ENCODE measurements around the gene LRIG1. TPM values are rescaled to one million over a fixed set of nuclear protein-coding genes. Genes with fewer than 3 reads are reported as not detected.
"Not testable (repeated sequence)": the region's sequence is repeated elsewhere in the genome, so short reads cannot be mapped to it uniquely, and the experiment has no call there.

Gene LRIG1
- total RNA-seq, 3 donors from 2014 or later, result 72.1 to 180 (median 75.3) TPM

- no peak for TF ChIP-seq CTCF (IDR thresholded peaks at IDR 0.05)
- peaks cover 12% of the 10 kb centered on the region for H3K4me1 ChIP-seq (ENCODE audit: low read depth)
- H3K4me3 ChIP-seq, result no peak overlapping the region
- intact Hi-C loops (cut with DNase I, micrococcal nuclease), result loop anchor here in 1 of 2 donors (10.0 kb wide), 1 partner anchor 50 kb away; no protein-coding TSS in a partner anchor
- peaks cover 12% of the 10 kb centered on the region for H3K9me3 ChIP-seq
- DNase-seq (no peak), ATAC-seq (peak; percentile 20)
- no peaks in the 10 kb centered on the region for H3K36me3 ChIP-seq (ENCODE audit: low read depth)
Measured at GRCh38 chr3:66425032-66425431, 75.8 kb downstream of the LRIG1 start.

- intact Hi-C loops (cut with DNase I, micrococcal nuclease), result loop anchor here in 1 of 2 donors (10.0 kb wide), 1 partner anchor 51 kb away; no protein-coding TSS in a partner anchor
- DNase-seq (no peak), ATAC-seq (peak; percentile 11)
- peaks cover 12% of the 10 kb centered on the region for H3K9me3 ChIP-seq
- TF ChIP-seq CTCF (IDR thresholded peaks at IDR 0.05), result no peak
- no peaks in the 10 kb centered on the region for H3K36me3 ChIP-seq (ENCODE audit: low read depth)
- H3K4me3 ChIP-seq, result no peak overlapping the region
- peaks cover 8% of the 10 kb centered on the region for H3K4me1 ChIP-seq (ENCODE audit: low read depth)
Measured at GRCh38 chr3:66423791-66424190, 77.0 kb downstream of the LRIG1 start.

GRCh38 chr3:66421893-66422292 is 78.9 kb downstream of the LRIG1 start:
- intact Hi-C loops (cut with DNase I, micrococcal nuclease), result loop anchor here in 1 of 2 donors (10.0 kb wide), 1 partner anchor 53 kb away; no protein-coding TSS in a partner anchor

GRCh38 chr3:66421144-66421543 is 79.7 kb downstream of the LRIG1 start:
- H3K9me3 ChIP-seq, result peaks cover 12% of the 10 kb centered on the region
- not testable (repeated sequence) for DNase-seq; H3K4me1 ChIP-seq (ENCODE audit: low read depth); ATAC-seq; H3K4me3 ChIP-seq; H3K36me3 ChIP-seq (ENCODE audit: low read depth)
- intact Hi-C loops (cut with DNase I, micrococcal nuclease), result loop anchor here in 1 of 2 donors (10.0 kb wide), 1 partner anchor 54 kb away; no protein-coding TSS in a partner anchor

More at GRCh38 chr3:66421893-66422292, 78.9 kb downstream of the LRIG1 start:
- not testable (repeated sequence) for ATAC-seq; DNase-seq; H3K4me1 ChIP-seq (ENCODE audit: low read depth); H3K36me3 ChIP-seq (ENCODE audit: low read depth); H3K4me3 ChIP-seq
- peaks cover 12% of the 10 kb centered on the region for H3K9me3 ChIP-seq

- no peak for ATAC-seq
Measured at GRCh38 chr3:66419036-66419435, 81.8 kb downstream of the LRIG1 start.

GRCh38 chr3:66418475-66418931 is 82.3 kb downstream of the LRIG1 start:
- no peak for TF ChIP-seq CTCF (IDR thresholded peaks at IDR 0.05)

More at GRCh38 chr3:66419036-66419435, 81.8 kb downstream of the LRIG1 start:
- Histone ChIP-seq H3K36me3 (ENCODE audit: low read depth) (no peaks in the 10 kb centered on the region), H3K9me3 (peaks cover 12% of the 10 kb centered on the region), H3K4me1 (ENCODE audit: low read depth) (peaks cover 3% of the 10 kb centered on the region), H3K4me3 (no peak overlapping the region)
- no peak for TF ChIP-seq CTCF (IDR thresholded peaks at IDR 0.05)
- DNase-seq, result no peak
- intact Hi-C loops (cut with DNase I, micrococcal nuclease), result loop anchor here in 1 of 2 donors (10.0 kb wide), 1 partner anchor 406 kb away; no protein-coding TSS in a partner anchor

More at GRCh38 chr3:66418475-66418931, 82.3 kb downstream of the LRIG1 start:
- peaks cover 3% of the 10 kb centered on the region for H3K4me1 ChIP-seq (ENCODE audit: low read depth)
- DNase-seq (peak in 1 of 3 donors; percentile 18), ATAC-seq (no peak)
- peaks cover 12% of the 10 kb centered on the region for H3K9me3 ChIP-seq
- intact Hi-C loops (cut with DNase I, micrococcal nuclease), result loop anchor here in 1 of 2 donors (10.0 kb wide), 1 partner anchor 406 kb away; no protein-coding TSS in a partner anchor
- H3K4me3 ChIP-seq, result no peak overlapping the region
- no peaks in the 10 kb centered on the region for H3K36me3 ChIP-seq (ENCODE audit: low read depth)
